ENCODE measurements around the gene SIRT4.

Gene SIRT4

GRCh38 chr12:120361506-120362208, 59.5 kb downstream of the SIRT4 start:
- no peaks in the 10 kb centered on the region for H3K9me3 ChIP-seq (ENCODE audit: control insufficient read depth in 1 of 2, low read length in 2 of 2)
- peak overlapping the region; percentile 39 to 54 for H3K9ac ChIP-seq (ENCODE audit: low read depth in 1 of 2, low read length in 2 of 2)
- peaks cover 0 to 4% of the 10 kb centered on the region in 2 donors for H3K27me3 ChIP-seq (ENCODE audit: control insufficient read depth in 1 of 2, insufficient read depth in 2 of 2, low read length in 2 of 2)
- peaks cover 46% of the 10 kb centered on the region in 2 donors for H3K4me1 ChIP-seq (ENCODE audit: control insufficient read depth in 1 of 2, insufficient read depth in 2 of 2, low read length in 2 of 2)
- H3K27ac ChIP-seq (ENCODE audit: low read depth, low read length): no peak overlapping the region
- peaks cover 0 to 16% of the 10 kb centered on the region in 2 donors for H3K36me3 ChIP-seq (ENCODE audit: control insufficient read depth in 1 of 2, insufficient read depth in 2 of 2, low read length in 2 of 2)
- H3K4me3 ChIP-seq (ENCODE audit: low read depth in 1 of 2, low read length in 2 of 2): peak overlapping the region in 1 of 2 donors; percentile 32

Measured in duodenal mucosa (tissue), 2 donors.